Activated CD8-positive, alpha-beta memory T cell treated with anti-CD3 and anti-CD28 coated beads for 24 hours (primary cell): ENCODE measurements around the gene EIF1.

Experiments
- DNase-seq: peaks from one replicate; pipeline ENCODE4 v3.0.0-alpha.2; 2020

EIF1 gene

GRCh38 chr17:41738077-41738800, 49.6 kb downstream of the EIF1 start:
- DNase-seq, result peak; percentile 92

GRCh38 chr17:41738801-41739112, 50.1 kb downstream of the EIF1 start:
- DNase-seq, result no peak

GRCh38 chr17:41739661-41740352, 51.1 kb downstream of the EIF1 start:
- DNase-seq, result no peak

- DNase-seq, result no peak
Measured at GRCh38 chr17:41740506-41740905, 51.8 kb downstream of the EIF1 start.

GRCh38 chr17:41741709-41742108, 53.0 kb downstream of the EIF1 start:
- DNase-seq, result no peak
